Left renal pelvis (tissue), 4 donors: ENCODE data around the gene RAD51B. TPM values are rescaled to one million over a fixed set of nuclear protein-coding genes. Genes with fewer than 3 reads are reported as not detected.
"Not testable (repeated sequence)": the region's sequence is repeated elsewhere in the genome, so short reads cannot be mapped to it uniquely, and the experiment has no call there.

Source experiments
- DNase-seq, 4 donors: peaks; one replicate each; pipeline ENCODE4 v3.0.0-alpha.2; 2013; ENCODE audit warnings: low read depth in 4 of 4, low spot score in 3 of 4
- polyA plus RNA-seq, 4 donors: library from polyadenylated mRNA; unstranded; fragments of 120-200 nt; gene quantifications; one replicate each; pipeline ENCODE4 v1.2.1, GENCODE V29; 2013; ENCODE audit not compliant: insufficient read length in 4 of 4

Gene RAD51B
- polyA plus RNA-seq, 4 donors: 9.4 to 12.6 (median 11.6) TPM

DNA sequence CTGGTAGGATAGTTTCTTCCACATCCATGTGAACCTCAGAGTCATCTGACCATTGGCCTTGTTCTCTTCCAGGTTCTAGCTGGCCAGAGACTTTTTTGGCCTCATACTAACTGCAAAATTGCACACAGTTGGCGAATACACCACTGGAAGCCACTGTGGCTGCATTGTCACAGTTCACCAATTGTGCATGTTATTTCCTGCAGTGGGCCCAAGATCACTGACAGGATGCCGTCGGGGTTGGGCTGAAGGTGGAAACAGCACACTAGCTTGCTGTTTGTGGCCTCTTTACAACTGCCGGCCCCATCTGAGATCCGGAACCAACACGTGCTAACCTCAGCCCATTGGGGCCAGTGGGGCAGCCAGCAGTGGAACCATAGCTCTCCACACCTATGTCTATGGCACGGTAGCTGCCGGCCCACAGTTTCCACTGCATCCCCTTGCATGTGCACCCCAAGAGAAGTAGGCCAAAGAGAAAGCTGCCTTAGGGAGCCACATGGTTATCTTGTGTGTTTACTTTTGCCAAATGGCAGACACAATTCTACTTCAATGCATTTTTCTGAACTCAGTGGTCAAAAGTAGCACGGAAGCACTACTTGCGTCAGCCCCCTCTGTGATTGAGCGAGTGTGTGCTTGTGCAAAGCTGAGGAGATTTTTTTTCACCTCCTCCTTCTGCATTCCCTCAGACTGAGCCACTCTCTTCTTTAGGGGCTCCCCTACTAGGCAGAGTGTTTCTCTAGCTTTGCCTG lies 464.0 kb downstream of the RAD51B start:
- no peak for DNase-seq

DNA sequence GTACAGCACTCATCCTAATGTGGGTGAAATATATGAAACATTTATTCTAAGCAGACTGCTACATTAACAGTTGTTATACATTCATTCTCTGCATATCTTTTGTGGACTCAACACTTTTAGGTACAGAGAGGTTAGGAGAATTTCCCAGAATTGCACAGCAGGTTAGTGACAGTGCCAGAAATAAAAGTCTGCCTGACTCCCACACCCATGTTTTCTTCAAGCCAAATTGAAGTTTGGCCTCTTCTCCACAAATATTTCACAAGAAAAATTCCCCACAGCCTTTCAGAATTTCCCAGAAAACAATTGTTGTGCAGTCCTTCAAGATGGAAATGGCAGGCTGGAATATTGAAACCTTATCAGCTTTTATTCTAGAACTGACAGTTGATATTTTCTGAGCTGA lies 464.8 kb downstream of the RAD51B start:
- DNase-seq: no peak

DNA sequence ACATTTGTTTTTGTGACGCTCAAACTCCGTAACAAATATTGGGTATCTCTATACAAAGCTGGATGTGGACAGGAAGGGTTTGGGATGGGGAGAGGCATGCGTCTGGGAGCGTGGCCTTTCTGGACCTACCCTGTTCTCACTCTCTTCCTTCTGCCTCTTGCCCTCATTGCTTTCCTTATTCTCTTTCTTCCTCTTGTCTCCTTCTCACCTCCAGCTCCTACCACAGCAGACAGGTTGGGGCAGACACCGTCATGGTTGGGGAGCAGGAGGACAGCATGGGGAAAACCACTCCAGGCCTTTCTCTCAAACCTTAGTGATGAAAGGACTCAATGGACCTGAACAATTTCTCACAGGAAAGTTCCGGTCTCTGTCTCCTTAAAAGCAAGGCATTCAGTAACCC lies 465.3 kb downstream of the RAD51B start:
- no peak for DNase-seq

DNA sequence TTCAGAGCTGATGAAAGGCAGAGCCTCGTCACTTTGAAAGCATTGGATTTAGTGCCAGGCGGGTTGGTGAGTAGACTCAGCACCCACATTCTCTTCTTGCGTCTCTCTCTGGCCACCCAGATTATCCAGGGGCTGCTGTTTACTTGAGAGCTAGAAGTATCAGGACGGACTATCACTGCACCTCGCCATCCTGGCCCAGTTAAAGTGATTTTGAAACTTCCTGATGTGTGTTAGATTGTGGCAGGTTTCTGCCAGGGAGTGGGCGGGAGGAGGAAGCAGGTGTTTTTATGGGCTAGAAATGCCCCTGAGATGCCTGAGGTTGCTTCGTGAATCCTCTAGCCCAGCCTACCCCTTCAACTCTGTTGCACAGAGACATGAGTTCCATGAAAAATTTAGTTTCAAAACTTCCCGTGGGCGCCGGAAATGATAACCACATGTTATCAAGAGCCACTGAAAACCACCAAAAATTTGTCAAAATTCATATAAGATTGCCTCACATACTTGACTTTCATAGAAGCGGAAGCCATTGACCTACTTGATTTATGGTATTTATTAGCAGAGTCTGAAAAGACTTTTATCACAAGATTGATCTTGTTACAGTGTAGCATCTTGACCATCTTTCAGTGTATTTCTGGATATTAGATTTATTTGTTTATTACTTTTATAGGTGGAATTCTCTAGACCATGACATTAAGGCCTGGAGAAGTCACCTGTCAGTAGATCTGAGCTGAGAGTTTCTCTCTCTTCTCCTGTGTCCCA lies 466.0 kb downstream of the RAD51B start:
- DNase-seq: no peak

DNA sequence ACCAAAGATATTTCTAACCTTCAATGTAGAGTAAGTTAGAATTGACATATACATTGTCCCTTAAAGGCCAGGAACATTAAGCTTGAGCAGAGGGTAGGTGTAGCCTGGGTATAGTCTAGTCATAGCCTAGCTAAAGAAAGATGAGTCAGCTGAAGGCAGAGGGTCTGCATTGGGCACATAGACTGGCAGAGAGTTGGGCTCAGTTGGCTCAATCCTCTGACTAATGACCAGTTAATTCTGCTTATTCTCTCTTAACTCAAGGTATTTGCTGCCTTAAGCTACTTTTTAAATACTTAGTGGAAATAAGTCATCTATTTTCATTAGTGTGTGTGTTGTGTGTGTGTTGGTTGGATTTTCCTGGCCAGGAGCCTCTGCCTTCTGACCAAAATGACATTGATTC lies 467.1 kb downstream of the RAD51B start:
- DNase-seq: no peak

DNA sequence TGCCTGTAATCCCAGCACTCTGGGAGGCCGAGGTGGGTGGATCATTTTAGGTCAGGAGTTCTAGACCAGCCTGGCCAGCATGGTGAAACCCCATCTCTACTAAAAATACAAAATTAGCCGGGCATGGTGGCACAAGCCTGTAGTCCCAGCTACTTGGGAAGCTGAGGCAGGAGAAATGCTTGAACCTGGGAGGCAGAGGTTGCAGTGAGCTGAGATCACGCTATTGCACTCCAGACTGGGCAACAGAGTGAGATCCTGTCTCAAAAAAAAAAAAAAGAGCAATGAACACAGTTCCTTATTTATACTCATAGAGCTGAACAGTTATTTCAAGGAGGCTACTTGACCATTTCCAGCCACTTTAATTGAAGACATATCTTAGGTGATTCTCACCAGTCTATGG lies 469.9 kb downstream of the RAD51B start:
- DNase-seq: not testable (repeated sequence)

DNA sequence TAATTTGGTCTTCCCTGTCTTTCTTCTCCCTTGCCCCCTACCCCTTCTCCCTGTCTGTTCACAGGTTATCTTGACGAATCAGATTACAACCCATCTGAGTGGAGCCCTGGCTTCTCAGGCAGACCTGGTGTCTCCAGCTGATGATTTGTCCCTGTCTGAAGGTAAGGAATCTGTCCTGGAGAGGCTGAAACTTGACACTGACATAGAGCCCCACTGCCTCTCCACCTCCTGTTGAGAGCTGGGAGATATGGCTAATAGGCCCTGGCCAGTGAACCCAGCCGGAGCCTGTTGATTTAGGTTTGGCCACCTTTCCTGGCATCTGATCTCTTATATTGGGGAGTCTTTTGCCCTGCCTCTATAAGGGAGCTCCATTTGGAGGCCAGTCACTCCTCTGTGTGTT lies 472.2 kb downstream of the RAD51B start:
- DNase-seq: no peak

DNA sequence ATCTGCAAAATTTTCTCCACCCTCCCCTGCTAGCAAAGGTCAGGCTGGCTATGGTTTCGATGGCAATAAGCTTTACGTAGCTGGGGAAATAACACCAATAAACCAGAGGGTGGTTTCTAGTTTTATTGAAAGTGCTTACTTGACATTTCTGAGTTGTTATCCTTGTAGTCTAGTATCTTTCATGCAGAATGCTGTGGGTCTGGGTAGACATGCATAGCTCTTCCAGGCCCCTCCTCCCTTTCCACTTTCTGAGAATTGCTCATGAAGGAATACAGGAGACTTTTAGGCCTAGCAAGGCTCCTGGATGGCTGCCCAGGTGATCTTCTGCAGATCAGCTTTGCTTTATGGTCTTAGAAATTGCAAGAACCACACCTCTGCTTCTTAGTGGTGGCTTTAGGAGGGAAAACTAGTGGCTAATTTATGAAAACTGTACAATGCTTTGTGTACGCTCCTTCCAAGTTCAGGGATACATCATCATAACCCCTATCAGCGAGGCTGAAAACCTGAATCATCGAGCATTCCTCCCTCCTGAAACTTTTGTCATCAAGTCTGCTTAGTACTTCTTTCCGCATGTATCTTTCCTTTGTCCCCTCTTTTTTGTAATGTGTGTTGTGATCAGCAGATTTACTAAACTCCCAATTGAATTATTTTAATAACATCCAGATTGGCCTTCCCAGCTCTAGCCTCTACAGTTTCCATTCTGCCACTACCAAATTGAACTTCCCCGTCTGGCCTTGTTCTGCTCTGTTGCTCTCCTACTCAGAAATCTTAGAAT lies 473.0 kb downstream of the RAD51B start:
- no peak for DNase-seq

DNA sequence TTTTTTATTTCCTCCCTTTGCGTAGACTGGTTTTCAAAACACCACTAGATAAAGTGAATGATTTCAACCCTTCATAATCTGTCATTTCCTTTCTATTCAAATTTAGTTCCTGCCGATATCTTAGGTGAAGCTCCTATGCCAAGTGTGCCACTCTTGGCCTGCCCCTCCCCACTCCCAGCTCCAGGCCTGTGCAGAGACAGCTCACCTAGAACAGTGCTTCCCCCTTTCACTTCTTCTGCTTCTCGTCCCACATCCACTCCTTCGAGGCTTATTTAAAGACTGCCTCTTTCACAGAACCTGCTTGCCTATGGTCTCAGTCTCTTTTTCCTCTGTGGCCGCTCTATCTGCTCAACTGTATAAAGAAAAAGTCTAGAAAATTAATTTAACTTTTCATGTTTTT lies 473.8 kb downstream of the RAD51B start:
- no peak for DNase-seq

DNA sequence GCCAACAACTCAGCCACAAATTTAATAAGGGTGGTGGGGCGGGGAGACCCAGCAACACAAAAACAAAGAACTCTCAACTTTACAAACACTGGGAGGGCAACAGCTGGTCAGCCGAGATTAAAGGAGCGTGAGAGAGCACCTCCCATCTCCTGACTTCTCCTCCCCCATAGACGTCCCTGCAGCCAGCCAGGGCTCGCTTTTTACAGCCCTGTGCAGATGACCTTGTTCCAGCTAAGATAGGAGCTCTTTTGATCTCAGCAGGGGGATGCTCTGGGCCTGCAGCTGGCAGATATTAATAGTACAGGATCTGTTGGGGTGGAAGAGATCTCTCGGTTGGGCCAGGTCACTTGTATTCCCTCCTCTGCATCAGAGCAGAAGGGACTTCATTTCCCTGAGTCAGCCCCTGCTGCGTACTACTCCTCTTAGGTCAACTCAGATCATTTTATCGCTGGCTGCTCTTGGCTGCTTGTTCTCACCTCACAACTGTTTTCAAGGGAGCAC lies 475.8 kb downstream of the RAD51B start:
- peak in 2 of 4 donors; percentile 63 to 80 for DNase-seq

DNA sequence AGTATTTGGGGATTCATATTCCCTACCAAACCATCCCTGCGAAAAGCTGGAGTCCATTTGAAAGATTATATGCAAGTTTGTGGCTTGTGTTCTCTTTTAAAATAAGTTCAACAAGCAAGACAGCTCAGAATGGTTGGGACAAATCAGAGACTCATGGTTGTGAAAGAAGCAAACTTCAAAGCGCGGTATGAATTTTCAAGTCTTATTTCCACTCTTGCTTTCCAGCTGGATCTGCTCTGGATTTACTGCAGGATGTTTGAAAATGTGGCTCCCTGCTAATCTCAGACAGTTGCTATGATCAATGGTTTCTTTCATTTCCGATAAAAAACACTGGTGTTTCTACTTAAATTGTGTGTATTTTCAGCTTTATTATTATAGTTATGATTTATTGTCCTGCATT lies 477.5 kb downstream of the RAD51B start:
- DNase-seq: peak in 1 of 4 donors; percentile 37

DNA sequence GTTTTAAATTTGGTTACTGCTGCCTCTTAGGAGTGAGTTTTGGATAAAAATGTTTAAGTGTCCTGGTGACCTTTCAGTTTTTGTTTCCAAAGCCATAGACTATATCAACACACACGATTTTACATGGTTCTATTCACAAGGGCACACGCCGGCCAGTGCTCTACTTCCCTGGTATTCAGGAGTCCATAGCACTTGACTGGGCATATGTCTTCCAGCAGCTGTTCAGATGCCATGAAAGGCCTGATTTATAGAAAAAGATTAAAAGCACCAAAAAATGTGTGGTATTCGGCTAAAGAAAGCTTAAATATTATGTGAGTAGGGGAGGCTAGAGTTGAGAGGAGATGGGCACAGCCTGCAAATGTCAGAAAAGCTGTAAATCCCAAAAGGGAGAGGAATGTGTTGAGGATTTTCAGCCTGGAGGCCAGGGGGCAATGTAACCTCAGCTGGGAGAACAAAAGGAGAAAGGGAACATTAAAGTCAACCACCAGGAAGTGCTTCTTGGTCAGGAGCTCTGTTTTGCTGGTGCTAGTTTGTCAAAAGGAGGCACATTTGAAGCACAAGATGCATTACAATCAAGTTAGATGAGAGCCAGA lies 478.4 kb downstream of the RAD51B start:
- no peak for DNase-seq

DNA sequence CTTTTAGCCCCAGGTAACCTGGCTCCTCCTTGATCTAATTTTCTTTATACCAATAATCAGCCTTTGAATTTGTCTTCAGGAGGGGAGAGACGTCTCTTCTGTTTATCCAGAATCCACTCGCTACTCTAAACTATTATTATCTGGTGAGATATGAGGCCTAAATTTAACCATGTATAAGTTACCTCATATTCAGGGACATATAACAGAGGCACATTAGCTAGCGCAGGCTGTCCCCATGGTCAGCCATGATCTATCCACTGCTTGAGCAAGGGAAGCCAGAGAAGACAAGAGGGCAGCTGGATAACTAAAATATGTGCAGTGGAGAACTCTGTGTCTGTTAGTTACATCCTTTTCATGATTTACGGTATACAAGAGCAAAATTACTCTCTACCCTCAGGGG lies 481.0 kb downstream of the RAD51B start:
- no peak for DNase-seq

DNA sequence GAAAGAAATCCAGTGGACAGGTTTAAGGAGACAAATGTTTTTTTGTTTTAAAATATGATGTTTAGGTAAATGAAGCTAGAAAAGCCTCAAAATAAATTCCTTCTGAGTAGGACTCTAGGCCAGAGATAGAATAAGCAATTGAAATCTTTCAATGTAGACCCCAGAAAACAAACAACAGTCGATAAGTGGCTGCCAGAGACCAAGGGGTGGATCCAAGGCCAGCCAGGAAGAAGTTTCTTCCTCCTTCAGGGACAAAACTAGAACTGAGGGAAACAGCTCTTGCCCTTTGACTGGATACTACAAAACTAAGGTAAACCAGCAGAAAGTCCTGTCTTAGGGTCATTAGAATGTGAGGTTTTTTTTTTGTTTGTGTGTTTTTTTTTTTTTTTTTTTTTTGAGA lies 481.6 kb downstream of the RAD51B start:
- DNase-seq: no peak

DNA sequence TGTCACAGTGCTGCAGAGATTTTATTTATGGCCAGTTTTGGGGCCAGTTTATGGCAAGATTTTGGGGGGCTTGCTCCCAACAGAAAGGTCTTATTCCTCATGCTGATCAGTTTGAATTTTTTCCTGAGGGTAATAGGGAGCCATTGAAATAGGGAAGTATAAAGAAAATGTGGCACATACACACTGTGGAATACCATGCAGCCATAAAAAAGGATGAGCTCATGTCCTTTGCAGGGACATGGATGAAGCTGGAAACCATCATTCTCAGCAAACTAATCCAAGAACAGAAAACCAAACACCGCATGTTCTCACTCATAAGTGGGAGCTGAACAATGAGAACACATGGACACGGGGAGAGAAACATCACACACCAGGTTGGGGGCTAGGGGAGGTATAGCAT lies 483.4 kb downstream of the RAD51B start:
- DNase-seq: not testable (repeated sequence)

DNA sequence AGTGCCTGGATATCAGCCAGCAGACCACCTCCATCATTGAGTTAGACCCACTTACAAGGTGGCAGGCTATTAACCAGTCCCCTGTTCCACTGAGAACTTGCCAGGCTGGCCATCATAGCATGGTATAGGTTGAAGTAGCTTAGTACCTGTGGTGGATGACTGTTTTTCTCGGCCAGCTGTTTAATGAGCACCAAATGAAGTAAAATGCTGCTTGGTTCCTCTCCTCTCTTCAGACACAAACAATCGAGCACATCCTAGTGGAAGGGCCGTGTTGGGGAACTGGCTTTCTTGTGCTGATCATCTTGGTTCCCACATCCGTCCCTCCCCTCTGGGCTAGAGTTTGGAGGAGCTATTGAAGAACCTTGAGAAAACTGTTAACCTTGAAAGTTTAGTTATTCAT lies 486.2 kb downstream of the RAD51B start:
- DNase-seq: no peak

DNA sequence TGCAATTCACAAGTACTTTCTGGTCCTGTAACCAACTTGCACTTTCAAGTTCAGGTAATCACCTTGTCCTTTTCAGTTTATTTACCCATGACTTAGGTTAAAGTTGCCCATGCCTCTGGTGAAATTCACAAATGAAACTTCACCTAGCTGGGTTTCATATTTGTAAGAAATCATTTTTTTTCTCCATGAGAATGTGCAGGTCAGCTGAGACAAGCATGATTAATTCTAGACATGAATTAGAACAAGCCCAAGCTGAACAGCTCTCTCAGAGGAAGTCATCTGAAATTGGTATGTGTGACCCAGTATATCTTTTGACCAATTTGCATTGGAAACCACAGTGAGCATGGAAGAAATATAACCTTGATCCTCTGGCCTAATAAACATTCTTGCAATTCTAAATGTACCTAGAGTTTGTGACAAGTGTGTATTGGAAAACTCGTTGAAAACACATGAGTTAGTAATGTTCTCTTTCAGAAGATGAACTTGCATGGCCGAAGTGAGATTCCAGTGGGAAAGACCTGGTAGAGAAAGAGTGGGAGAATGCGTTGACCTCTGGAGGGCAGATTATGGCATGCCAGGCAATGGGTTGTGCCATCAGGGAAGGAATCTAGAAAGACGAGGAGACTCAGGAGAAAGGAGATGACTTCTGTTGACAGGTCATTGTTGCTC lies 486.8 kb downstream of the RAD51B start:
- no peak for DNase-seq

DNA sequence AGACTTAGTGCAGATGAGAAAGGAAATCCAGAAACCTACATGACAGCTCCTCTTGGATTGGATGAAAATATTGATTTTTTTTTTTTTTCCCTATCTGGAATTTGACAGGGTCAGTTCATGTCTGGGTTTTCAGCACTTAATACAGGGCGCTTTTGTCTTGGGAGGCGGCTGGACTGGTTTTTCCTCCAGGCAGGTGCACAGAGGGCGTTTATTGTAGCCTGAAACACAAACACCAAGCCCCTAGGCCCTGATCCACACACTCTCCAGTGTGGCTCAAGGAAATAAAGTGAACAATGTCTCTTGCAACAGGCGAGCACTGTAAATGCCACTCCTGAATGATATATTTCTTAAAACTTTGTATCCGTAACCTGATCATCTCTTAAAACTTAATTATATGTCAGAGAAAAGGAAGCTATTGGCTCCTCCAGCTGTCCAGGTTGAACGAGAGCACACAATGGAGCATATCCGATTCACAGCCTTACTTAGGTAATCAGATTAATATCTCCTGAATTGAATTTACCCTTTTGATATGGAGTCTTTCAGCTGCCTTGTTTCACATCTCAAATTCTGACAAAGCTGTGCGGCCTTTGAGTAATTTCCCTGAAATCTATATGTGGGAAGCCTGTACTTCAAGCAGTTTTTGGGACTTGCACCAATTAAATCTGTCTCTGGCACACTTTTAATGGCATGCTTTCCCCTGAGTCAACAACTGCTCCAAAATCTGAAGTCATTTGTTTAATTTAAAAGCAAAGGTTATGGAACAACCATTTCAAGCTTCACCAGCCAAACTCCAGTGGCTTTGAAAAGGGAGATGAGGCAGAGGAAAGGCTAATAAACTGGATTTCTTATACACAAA lies 487.6 kb downstream of the RAD51B start:
- DNase-seq: no peak

DNA sequence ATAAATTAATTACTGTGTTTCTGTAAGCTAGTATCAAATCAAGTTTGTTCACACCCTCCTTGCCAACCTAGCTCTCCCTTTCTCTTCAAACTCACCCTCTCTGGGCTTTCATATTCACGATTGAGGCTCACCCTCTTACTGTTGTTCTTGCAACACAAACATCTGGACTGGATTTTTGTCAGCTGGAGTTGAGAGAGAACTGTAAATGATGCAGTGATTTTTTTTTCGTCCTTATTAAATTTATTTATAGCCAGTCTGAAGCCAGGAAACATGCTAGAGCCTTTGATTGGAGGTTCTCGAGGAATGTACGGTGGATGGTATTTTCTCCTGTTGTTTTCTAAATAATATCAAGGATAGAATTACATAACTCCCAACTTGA lies 488.2 kb downstream of the RAD51B start:
- DNase-seq: peak in 1 of 4 donors; percentile 53
